Uterus (tissue), 4 donors: Measurements from ENCODE around the gene ACOT9. TPM values are rescaled to one million over a fixed set of nuclear protein-coding genes. Genes with fewer than 3 reads are reported as not detected.
"Not testable (repeated sequence)": the region's sequence is repeated elsewhere in the genome, so short reads cannot be mapped to it uniquely, and the experiment has no call there.

Experiments used
- DNase-seq, 2 donors: peaks; one replicate each; pipeline ENCODE4 v3.0.0-alpha.2; 2019 to 2020
- H3K27ac ChIP-seq, 2 donors: fragments of 200-600 bp; sonication (generic); 1 replicate in 1 of 2; 2 replicates in 1 of 2; pipeline ENCODE4 v1.5.1; 2016 to 2018
- H3K27me3 ChIP-seq, 2 donors: fragments of 200-600 bp; sonication (generic); one replicate each; pipeline ENCODE4 v1.5.1; 2018 to 2019; ENCODE audit warnings: control low read depth in 1 of 2
- H3K36me3 ChIP-seq, 2 donors: fragments of 200-600 bp; sonication (generic); one replicate each; pipeline ENCODE4 v1.5.1; 2019; ENCODE audit warnings: control low read depth in 1 of 2
- H3K4me1 ChIP-seq, 2 donors: fragments of 200-600 bp; sonication (generic); one replicate each; pipeline ENCODE4 v1.5.1; 2018 to 2019; ENCODE audit warnings: control low read depth in 1 of 2
- H3K4me3 ChIP-seq, 2 donors: fragments of 200-600 bp; sonication (generic); 1 replicate in 1 of 2; 2 replicates in 1 of 2; pipeline ENCODE4 v1.5.1; 2018 to 2019; ENCODE audit warnings: mild to moderate bottlenecking in 1 of 2
- H3K9me3 ChIP-seq, 2 donors: fragments of 200-600 bp; sonication (generic); one replicate each; pipeline ENCODE4 v1.5.1; 2019; ENCODE audit warnings: control low read depth in 1 of 2
- POLR2A ChIP-seq, 2 donors: fragments of 450-650 bp; IDR thresholded peaks; one replicate each; pipeline ENCODE4 v1.6.1; 2016; ENCODE audit warnings: antibody characterized with exemption in 2 of 2, mild to moderate bottlenecking in 1 of 2, moderate library complexity in 1 of 2
- intact Hi-C: fragments of 100-400 bp; cut with DNase I; formaldehyde crosslinking; loops from one replicate; pipeline ENCODE4 v1.15.1; 2023; ENCODE audit warnings: low total_unique reads
- total RNA-seq, 4 donors: library from RNA; depleted of rRNA in 3 of 4; stranded (reverse); fragments of >200 nt in 3 of 4; gene quantifications; one replicate each; pipeline versions ENCODE4 v1.1.0 to v1.2.4, GENCODE V29; 2014 to 2023
- TF ChIP-seq, protein P1 (sequence below), 4 experiments: fragments of 200-600 bp in 2 of 4; fragments of 450-650 bp in 2 of 4; sonication (generic) in 2 of 4; IDR thresholded peaks; one replicate each; pipeline ENCODE4 v1.5.1; 2016 to 2019; ENCODE audit warnings: antibody characterized with exemption in 4 of 4, mild to moderate bottlenecking in 2 of 4, moderate library complexity in 1 of 4
- donor health status: DM: yes; HTN: yes; CAD: no.

Gene ACOT9
- total RNA-seq, 4 donors from 2014 or later: 21.2 to 54.1 (median 44.4) TPM

DNA sequence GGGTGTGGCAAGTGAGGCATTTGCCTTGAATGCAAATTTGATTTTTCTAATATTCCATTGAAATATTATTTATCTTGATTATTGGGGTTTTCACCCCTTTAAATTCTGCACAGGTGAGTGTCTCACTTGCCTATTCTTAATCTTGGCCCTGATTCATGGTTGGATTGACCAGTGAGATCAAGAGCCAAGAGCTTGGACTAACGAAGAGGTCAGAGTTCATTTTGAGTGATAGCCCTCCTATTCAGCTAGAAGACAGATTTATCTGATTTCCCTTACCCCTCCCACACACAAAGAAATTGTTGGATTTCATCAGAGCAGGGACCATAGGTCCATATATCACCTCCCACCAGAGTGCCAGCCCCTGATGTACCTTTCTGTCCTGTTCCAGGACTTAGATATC is 11.6 kb upstream of the ACOT9 start:
- TF ChIP-seq POLR2A (IDR thresholded peaks at IDR 0.05): no peak
- TF ChIP-seq, protein P1, sequence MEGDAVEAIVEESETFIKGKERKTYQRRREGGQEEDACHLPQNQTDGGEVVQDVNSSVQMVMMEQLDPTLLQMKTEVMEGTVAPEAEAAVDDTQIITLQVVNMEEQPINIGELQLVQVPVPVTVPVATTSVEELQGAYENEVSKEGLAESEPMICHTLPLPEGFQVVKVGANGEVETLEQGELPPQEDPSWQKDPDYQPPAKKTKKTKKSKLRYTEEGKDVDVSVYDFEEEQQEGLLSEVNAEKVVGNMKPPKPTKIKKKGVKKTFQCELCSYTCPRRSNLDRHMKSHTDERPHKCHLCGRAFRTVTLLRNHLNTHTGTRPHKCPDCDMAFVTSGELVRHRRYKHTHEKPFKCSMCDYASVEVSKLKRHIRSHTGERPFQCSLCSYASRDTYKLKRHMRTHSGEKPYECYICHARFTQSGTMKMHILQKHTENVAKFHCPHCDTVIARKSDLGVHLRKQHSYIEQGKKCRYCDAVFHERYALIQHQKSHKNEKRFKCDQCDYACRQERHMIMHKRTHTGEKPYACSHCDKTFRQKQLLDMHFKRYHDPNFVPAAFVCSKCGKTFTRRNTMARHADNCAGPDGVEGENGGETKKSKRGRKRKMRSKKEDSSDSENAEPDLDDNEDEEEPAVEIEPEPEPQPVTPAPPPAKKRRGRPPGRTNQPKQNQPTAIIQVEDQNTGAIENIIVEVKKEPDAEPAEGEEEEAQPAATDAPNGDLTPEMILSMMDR (IDR thresholded peaks at IDR 0.05): no peak
- H3K27ac ChIP-seq: no peak overlapping the region
- no peaks in the 10 kb centered on the region for H3K4me1 ChIP-seq
- intact Hi-C loops: no loop called here
- H3K27me3 ChIP-seq: no peaks in the 10 kb centered on the region
- no peak for DNase-seq
- no peaks in the 10 kb centered on the region for H3K9me3 ChIP-seq
- H3K36me3 ChIP-seq: no peaks in the 10 kb centered on the region
- H3K4me3 ChIP-seq: no peak overlapping the region

DNA sequence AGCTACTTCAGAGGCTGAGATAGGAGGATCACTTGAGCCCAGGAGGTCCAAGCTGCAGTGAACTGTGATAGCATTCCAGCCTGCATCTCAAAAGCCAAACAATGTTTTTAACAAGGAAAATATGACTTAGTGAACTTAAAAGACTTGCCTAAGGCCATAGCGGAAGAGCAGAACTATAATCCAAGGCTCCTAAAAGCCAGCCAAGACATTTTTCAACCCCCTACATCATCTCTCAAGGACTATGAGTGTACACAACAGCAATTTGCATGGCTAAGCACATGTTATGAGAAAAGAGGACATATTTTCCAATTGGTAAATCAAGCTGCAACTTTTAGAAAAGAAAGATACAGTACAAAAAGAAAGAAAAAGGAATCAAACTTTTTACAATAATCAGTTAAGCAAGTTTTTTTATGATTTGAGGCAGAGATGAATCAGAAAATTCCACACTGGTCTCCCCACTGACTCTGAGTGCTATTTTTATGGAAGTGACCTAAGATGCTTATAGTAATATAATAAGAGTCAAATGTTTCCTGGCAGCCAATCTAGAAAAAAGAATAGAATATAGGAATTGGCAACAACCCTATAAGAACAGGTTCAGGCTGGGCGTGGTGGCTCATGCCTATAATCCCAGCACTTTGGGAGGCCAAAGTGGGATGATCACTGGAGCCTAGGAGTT is 9.8 kb upstream of the ACOT9 start:
- TF ChIP-seq, protein P1 (IDR thresholded peaks at IDR 0.05): no peak
- TF ChIP-seq POLR2A (IDR thresholded peaks at IDR 0.05): no peak
- H3K27me3 ChIP-seq: no peaks in the 10 kb centered on the region
- H3K9me3 ChIP-seq: no peaks in the 10 kb centered on the region
- H3K4me1 ChIP-seq: no peaks in the 10 kb centered on the region
- DNase-seq: no peak
- no peaks in the 10 kb centered on the region for H3K36me3 ChIP-seq
- intact Hi-C loops: no loop called here
- H3K27ac ChIP-seq: peak overlapping the region; percentile 49
- H3K4me3 ChIP-seq: no peak overlapping the region

DNA sequence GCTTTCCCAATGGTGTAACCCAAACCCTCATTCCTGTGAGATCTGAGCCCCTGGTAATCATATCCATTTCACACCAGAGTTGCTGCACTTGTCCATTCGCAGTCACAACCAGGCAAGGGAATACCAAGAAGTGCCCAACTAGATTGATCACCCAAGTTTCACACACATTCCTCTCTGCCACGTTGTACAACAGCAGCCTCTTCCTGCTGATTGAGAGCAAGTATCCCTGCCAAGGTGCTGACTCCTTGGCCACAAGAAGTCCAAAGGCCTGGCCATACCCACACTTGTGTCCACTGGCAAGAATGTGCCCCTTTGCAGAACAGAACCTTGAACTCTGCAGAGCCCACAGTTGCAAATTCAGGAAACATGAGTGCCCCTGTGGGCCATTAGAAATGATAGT is 6.5 kb upstream of the ACOT9 start:
- intact Hi-C loops: no loop called here
- no peaks in the 10 kb centered on the region for H3K9me3 ChIP-seq
- TF ChIP-seq POLR2A (IDR thresholded peaks at IDR 0.05): no peak
- no peak overlapping the region for H3K4me3 ChIP-seq
- H3K36me3 ChIP-seq: no peaks in the 10 kb centered on the region
- DNase-seq: no peak
- H3K27ac ChIP-seq: no peak overlapping the region
- H3K27me3 ChIP-seq: no peaks in the 10 kb centered on the region
- no peaks in the 10 kb centered on the region for H3K4me1 ChIP-seq

DNA sequence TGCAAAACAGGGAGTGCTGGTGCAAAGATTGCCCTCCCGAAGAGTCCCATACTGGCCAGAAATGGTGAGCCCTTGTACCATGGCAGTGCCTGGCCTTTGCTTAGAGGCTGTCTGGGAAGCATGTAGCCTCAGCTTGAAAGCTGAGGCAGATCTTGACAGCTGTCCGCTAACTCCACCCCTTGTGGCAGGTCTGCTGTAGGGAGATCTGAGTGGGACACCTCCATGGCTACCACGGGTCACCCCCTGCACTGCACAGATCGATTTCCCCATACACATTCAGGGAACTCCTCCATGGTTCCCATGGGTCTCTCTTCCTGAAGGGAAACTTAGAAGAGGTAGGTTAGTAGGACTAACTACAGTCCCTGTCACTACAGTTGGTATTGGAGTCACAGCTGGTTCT is 6.1 kb upstream of the ACOT9 start:
- no peak for DNase-seq
- Histone ChIP-seq H3K9me3 (no peaks in the 10 kb centered on the region), H3K36me3 (no peaks in the 10 kb centered on the region), H3K4me3 (no peak overlapping the region), H3K27ac (no peak overlapping the region), H3K27me3 (no peaks in the 10 kb centered on the region), H3K4me1 (no peaks in the 10 kb centered on the region)
- TF ChIP-seq, protein P1 (IDR thresholded peaks at IDR 0.05): no peak
- no peak for TF ChIP-seq POLR2A (IDR thresholded peaks at IDR 0.05)
- intact Hi-C loops: no loop called here

DNA sequence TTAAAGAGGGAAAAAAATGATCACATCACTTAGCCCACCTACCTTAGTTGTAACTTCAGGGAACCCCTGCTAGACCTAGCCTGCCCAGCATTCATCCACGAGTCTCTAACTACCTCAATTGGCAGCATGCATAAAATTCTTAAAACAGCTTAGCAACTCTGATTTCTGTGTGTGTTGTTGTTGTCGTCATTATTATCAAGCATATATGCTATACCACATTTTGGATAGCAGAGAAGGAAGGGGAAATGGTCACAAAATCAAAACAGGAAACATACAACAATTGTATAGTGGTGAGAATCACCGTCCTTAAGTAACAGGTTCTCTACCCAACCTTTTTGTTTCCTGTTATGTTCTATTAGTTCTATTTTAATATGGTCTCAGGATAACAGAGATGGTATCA is 2.7 kb upstream of the ACOT9 start:
- no peak for DNase-seq
- H3K27ac ChIP-seq: no peak overlapping the region
- TF ChIP-seq, protein P1 (IDR thresholded peaks at IDR 0.05): no peak
- no peak for TF ChIP-seq POLR2A (IDR thresholded peaks at IDR 0.05)
- H3K4me1 ChIP-seq: no peaks in the 10 kb centered on the region
- intact Hi-C loops: no loop called here
- no peaks in the 10 kb centered on the region for H3K36me3 ChIP-seq
- no peak overlapping the region for H3K4me3 ChIP-seq
- H3K27me3 ChIP-seq: no peaks in the 10 kb centered on the region
- H3K9me3 ChIP-seq: no peaks in the 10 kb centered on the region

DNA sequence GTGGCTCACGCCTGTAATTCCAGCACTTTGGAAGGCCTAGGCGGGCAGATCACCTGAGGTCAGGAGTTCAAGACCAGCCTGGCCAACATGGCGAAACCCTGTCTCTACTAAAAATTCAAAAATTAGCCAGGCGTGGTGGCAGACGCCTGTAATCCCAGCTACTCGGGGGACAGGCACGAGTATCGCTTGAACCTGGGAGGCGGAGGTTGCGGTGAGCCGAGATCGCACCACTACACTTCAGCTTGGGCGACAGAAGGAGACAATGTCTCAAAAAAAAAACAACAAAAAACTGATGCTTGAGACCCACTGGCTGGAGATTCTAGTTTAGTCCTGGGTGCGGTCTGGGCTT is 521 bp upstream of the ACOT9 start:
- H3K27me3 ChIP-seq, H3K4me1 ChIP-seq, H3K9me3 ChIP-seq, DNase-seq, intact Hi-C loops, H3K36me3 ChIP-seq: not testable (repeated sequence)
- Histone ChIP-seq H3K27ac (peak overlapping the region; percentile 88 to 98), H3K4me3 (peak overlapping the region; percentile 76 to 79)
